Type B pancreatic cell (in vitro differentiated cells): ENCODE measurements around the gene DERL3. TPM values are rescaled to one million over a fixed set of nuclear protein-coding genes. Genes with fewer than 3 reads are reported as not detected.

Experiments
- DNase-seq: peaks from one replicate; pipeline ENCODE4 v3.0.0; 2021; ENCODE audit warnings: mixed read lengths; ENCODE audit not compliant: unreplicated experiment; ENCODE audit errors: extremely low spot score
- H3K27ac Mint-ChIP-seq: 2 replicates; pipeline ENCODE4 v1.8.0; 2021; ENCODE audit warnings: mild to moderate bottlenecking, mixed read lengths
- H3K27me3 Mint-ChIP-seq: 2 replicates; pipeline ENCODE4 v1.8.0; 2021; ENCODE audit warnings: mixed read lengths
- H3K36me3 Mint-ChIP-seq: 2 replicates; pipeline ENCODE4 v1.8.0; 2021; ENCODE audit warnings: mixed read lengths
- H3K4me1 Mint-ChIP-seq: one replicate; pipeline ENCODE4 v1.8.0; 2021; ENCODE audit warnings: mixed read lengths; ENCODE audit not compliant: unreplicated experiment
- H3K4me3 Mint-ChIP-seq: 2 replicates; pipeline ENCODE4 v1.8.0; 2021; ENCODE audit warnings: mild to moderate bottlenecking, mixed read lengths
- H3K9me3 Mint-ChIP-seq: 2 replicates; pipeline ENCODE4 v1.8.0; 2021; ENCODE audit warnings: mixed read lengths
- CTCF ChIP-seq: fragments of 200-600 bp; sonication (generic); conservative IDR thresholded peaks from 2 replicates; pipeline ENCODE4 v1.5.0; 2021; ENCODE audit warnings: antibody characterized with exemption, mild to moderate bottlenecking
- total RNA-seq: library from RNA; stranded (reverse); gene quantifications from 2 replicates; pipeline ENCODE4 v1.2.1, GENCODE V29; 2021; ENCODE audit warnings: low replicate concordance

Gene DERL3
- total RNA-seq, 1 donor from 2014 or later = 9.5 TPM

- peaks cover 16% of the 10 kb centered on the region for H3K4me1 Mint-ChIP-seq
- peaks cover 4% of the 10 kb centered on the region for H3K36me3 Mint-ChIP-seq
- no peak for TF ChIP-seq CTCF
- no peak for DNase-seq
- peak overlapping the region; percentile 94 for H3K4me3 Mint-ChIP-seq
- no peak overlapping the region for H3K27ac Mint-ChIP-seq
- H3K27me3 Mint-ChIP-seq = no peaks in the 10 kb centered on the region
- no peaks in the 10 kb centered on the region for H3K9me3 Mint-ChIP-seq
Observed at GRCh38 chr22:23859201-23859600, 20.4 kb upstream of the DERL3 start.

GRCh38 chr22:23858484-23858815 lies 19.6 kb upstream of the DERL3 start:
- Mint-ChIP-seq H3K4me1 (peaks cover 16% of the 10 kb centered on the region), H3K9me3 (no peaks in the 10 kb centered on the region), H3K4me3 (peak overlapping the region; percentile 94), H3K27ac (peak overlapping the region; percentile 91), H3K36me3 (peaks cover 4% of the 10 kb centered on the region), H3K27me3 (no peaks in the 10 kb centered on the region)
- no peak for TF ChIP-seq CTCF
- DNase-seq = no peak

- H3K27ac Mint-ChIP-seq = peak within 1 kb of the TSS; percentile 91
- no peaks in the 10 kb centered on the region for H3K36me3 Mint-ChIP-seq
- H3K4me3 Mint-ChIP-seq = peak within 1 kb of the TSS; percentile 94
- H3K4me1 Mint-ChIP-seq = peaks cover 16% of the 10 kb centered on the region
- peak; percentile 32 for TF ChIP-seq CTCF
- no peaks in the 10 kb centered on the region for H3K27me3 Mint-ChIP-seq
- DNase-seq = peak; percentile 97
- no peaks in the 10 kb centered on the region for H3K9me3 Mint-ChIP-seq
Observed at GRCh38 chr22:23857606-23858483, 19.0 kb upstream of the DERL3 start, which contains the start of gene SLC2A11. Gene SLC2A11, plus strand, starts transcription at chr22:23857875. Its CDS starts 125 bp downstream, at chr22:23858000.

- Mint-ChIP-seq H3K27ac (peak overlapping the region; percentile 91), H3K27me3 (no peaks in the 10 kb centered on the region), H3K4me3 (peak overlapping the region; percentile 94), H3K36me3 (no peaks in the 10 kb centered on the region), H3K4me1 (peaks cover 16% of the 10 kb centered on the region), H3K9me3 (no peaks in the 10 kb centered on the region)
- DNase-seq = peak; percentile 75
- peak; percentile 49 for TF ChIP-seq CTCF
Observed at GRCh38 chr22:23856721-23857605, 18.2 kb upstream of the DERL3 start.

- Mint-ChIP-seq H3K27me3 (no peaks in the 10 kb centered on the region), H3K4me3 (peak overlapping the region; percentile 17), H3K9me3 (no peaks in the 10 kb centered on the region), H3K36me3 (no peaks in the 10 kb centered on the region), H3K4me1 (peaks cover 10% of the 10 kb centered on the region), H3K27ac (no peak overlapping the region)
- no peak for DNase-seq
- no peak for TF ChIP-seq CTCF
Observed at GRCh38 chr22:23850136-23850611, 11.4 kb upstream of the DERL3 start.
